ENCODE measurements around the gene L3MBTL4.

Gene L3MBTL4

DNA sequence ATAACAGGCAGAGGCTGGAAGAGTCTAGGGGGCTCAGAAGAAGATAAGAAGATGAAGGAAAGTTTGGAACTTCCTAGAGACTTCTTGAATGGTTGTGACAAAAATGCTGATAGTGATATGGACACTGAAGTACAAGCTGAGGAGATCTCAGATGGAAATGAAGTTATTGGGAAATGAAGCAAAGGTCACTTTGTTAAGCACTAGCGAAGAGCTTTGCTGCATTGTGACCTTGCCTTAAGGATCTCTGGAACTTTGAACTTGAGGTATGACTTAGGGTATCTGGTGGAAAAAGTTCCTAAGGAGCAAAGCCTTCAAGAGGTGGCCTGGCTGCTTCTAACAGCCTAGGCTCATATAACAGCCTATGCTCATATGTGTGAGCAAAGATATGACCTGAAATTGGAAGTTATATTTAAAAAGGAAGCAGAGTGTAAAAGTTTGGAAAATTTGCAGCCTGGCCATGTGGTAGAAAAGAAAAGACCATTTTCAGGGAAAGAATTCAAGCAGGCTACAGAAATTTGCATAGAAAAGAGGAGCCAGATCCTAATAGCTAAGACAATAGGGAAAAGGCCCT is 91.3 kb downstream of the L3MBTL4 start:
- TF ChIP-seq CTCF (IDR thresholded peaks at IDR 0.05; ENCODE audit: control insufficient read depth, extremely low read depth, insufficient read depth): no peak
- H3K4me3 ChIP-seq (ENCODE audit: low read depth, low read length): no peak overlapping the region
- DNase-seq (ENCODE audit: low read depth): no peak

- H3K4me3 ChIP-seq (ENCODE audit: low read depth, low read length): no peak overlapping the region
- no peak for TF ChIP-seq CTCF (IDR thresholded peaks at IDR 0.05; ENCODE audit: control insufficient read depth, extremely low read depth, insufficient read depth)
- DNase-seq (ENCODE audit: low read depth): no peak
These were observed 99.0 kb downstream of the L3MBTL4 start for GRCh38 chr18:6315517-6316331.

DNA sequence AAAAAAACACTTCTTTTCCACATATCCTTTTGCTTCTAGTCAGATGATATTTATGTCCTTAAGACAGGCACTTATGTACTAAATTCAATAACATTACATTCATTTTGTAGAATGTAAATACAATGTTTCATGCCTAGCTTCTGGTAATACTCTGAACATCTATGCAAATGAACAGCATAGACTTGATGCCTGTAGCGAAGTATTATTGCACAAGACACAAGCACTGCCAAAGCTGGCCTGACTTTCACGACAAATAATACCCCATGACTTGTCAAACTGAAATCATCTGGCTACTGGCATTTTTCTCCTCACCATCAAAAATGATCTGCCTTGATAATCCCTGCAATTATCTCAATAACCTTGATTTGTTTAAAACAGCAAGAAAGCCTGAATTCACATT is 101.3 kb downstream of the L3MBTL4 start:
- TF ChIP-seq CTCF (IDR thresholded peaks at IDR 0.05; ENCODE audit: control insufficient read depth, extremely low read depth, insufficient read depth): no peak
- H3K4me3 ChIP-seq (ENCODE audit: low read depth, low read length): no peak overlapping the region
- DNase-seq (ENCODE audit: low read depth): no peak

DNA sequence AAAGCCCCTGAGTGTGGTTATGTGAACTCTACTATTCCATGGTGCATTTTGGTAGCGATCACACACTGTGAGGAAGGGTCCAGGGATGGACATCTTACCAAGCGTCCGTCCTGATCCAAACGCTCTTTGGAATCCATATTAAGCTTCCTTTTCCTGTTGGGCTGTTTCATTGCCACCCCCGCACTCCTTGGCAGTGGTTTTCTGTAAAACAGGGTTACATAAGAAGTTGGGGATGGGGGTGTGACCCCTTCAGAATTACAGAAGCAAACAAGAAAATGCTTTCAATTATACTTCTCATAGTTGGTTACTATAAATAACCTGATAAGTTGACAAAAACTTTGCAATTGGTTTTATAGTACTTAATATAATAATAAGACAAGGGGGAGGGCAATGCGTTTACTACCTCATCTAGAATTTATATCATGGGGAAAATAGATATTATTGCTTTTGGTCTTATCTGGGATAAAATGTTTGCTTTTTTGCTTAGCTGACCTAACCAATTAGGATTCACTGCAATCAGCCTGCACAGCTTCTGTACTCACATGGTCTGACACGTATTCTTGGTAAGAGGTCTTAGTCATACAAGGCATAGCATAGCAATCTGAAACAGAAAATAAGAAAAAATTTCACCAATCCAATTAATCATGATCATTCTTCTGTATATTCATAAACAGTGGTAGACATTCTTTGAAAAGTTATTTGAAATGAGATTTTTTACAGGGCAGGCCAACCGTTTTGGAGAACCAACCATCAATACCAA is 103.1 kb downstream of the L3MBTL4 start:
- no peak for DNase-seq (ENCODE audit: low read depth)
- no peak for TF ChIP-seq CTCF (IDR thresholded peaks at IDR 0.05; ENCODE audit: control insufficient read depth, extremely low read depth, insufficient read depth)
- no peak overlapping the region for H3K4me3 ChIP-seq (ENCODE audit: low read depth, low read length)

DNA sequence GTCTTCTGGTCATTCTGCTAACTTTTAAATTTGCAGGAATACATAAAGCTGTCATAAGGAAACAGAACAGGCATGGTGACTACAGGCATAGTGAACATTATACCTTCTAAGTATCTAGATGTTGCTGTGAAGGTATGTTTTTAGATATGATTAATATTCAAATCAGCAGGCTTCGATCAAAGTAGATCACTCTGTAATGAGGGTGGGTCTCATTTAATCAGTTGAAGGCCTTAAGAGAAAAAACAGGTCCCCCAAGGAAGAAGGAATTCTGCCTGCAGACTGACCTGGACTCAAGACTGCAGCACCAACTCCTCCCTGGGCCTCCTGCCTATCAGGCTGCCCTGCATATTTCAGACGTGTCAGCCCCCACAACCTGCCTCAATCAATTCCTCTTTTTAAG is 104.0 kb downstream of the L3MBTL4 start:
- TF ChIP-seq CTCF (IDR thresholded peaks at IDR 0.05; ENCODE audit: control insufficient read depth, extremely low read depth, insufficient read depth): no peak
- no peak overlapping the region for H3K4me3 ChIP-seq (ENCODE audit: low read depth, low read length)
- DNase-seq (ENCODE audit: low read depth): no peak

DNA sequence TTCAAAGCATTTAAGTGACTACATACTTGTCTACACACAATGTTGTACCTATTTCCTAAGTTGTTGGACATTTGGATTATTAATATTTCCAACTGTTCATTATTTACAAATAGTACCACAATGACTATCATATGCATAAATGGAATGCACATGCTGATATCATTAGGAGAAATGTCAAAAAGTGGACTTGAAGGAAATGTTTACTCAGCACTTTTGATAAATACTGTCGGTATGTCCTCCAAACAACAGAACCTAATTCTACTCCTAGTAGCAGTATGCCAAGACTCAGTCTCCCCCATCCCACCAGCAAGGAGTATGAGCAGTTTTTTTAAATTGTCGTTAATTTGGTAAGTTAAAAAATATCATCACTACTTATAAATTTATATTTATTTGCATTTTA is 116.8 kb downstream of the L3MBTL4 start:
- DNase-seq (ENCODE audit: low read depth): no peak
- H3K4me3 ChIP-seq (ENCODE audit: low read depth, low read length): no peak overlapping the region
- no peak for TF ChIP-seq CTCF (IDR thresholded peaks at IDR 0.05; ENCODE audit: control insufficient read depth, extremely low read depth, insufficient read depth)
